Stimulated activated CD8-positive, alpha-beta memory T cell treated with anti-CD3 and anti-CD28 coated beads, Interleukin-12 subunit alpha, Interleukin-12 subunit beta, amount 100 ng/mL, for 24 hours (primary cell): ENCODE measurements around the gene KIF3C.
"Not testable (repeated sequence)": the region's sequence is repeated elsewhere in the genome, so short reads cannot be mapped to it uniquely, and the experiment has no call there.

Experiments used
- DNase-seq: peaks from one replicate; pipeline ENCODE4 v3.0.0-alpha.2; 2020; ENCODE audit errors: extremely low read depth

Gene KIF3C

DNA sequence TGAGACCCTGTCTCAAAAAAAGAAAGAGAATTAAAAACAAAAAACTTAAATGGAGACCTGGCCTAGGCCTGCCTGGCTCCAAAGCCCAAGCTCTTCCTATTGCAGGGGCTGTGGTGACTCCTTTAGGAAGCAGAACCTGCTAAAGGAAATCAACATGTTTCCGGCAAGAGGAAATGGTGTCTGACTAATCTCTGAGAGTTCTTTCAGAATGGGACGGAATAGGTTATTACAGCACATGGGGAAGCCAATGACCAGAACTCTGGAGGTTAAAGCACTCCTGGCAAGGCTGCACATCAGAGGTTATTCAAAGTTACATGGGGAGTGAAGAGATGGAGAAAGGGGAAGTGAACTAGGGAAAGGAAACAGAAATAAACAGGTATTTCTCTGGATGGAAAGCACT is 21.4 kb downstream of the KIF3C start:
- DNase-seq, result no peak

- no peak for DNase-seq
These were observed 21.9 kb downstream of the KIF3C start for GRCh38 chr2:25960396-25960795.

DNA sequence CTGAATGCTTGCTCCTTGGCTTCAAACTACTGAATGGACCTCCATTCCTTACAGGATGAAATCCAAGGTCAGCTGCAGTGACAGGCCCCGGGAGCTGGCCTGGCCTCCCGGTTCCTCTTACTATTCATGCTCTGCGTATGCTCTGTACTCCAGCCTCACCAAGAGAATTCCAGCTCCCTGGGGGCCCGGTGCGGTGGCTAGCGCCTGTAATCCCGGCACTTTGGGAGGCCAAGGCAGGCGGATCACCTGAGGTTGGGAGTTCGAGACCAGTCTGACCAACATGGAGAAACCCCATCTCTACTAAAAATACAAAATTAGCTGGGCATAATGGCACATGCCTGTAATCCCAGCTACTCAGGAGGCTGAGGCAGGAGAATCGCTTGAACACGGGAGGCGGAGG is 23.7 kb downstream of the KIF3C start:
- DNase-seq, result not testable (repeated sequence)

GRCh38 chr2:25957743-25958142 is 24.6 kb downstream of the KIF3C start:
- no peak for DNase-seq

GRCh38 chr2:25955869-25956535 is 26.3 kb downstream of the KIF3C start:
- no peak for DNase-seq

- DNase-seq, result no peak
These were observed 27.3 kb downstream of the KIF3C start for GRCh38 chr2:25955036-25955435.

DNA sequence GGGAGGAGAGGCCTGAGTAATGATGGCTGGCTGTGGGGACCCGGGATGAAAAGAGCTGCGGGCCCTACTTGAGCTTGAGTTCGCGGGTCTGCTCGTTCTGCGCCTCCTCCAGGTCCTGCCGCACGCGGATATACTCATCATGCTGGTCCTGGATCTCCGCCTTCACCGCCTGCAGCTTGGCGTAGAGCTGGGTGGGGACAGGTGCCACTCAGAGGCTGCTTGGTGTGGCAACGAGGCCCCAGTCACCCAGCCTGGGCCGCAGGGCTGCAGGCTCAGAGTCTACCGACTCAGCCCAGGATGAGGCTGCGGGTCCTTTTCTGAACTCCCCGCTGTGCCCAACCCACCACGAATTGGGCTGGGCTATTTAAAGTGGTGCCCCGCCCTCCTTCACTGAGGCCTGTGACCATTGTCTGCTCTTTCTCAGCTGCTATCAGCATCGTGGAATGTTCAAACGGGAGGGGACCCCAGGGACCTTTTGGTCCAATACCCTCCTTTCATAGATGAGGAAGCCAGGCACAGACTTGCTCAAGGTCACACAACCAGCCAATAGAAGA is 28.0 kb downstream of the KIF3C start:
- no peak for DNase-seq

GRCh38 chr2:25951071-25951547 is 31.2 kb downstream of the KIF3C start:
- DNase-seq, result peak; percentile 27

DNA sequence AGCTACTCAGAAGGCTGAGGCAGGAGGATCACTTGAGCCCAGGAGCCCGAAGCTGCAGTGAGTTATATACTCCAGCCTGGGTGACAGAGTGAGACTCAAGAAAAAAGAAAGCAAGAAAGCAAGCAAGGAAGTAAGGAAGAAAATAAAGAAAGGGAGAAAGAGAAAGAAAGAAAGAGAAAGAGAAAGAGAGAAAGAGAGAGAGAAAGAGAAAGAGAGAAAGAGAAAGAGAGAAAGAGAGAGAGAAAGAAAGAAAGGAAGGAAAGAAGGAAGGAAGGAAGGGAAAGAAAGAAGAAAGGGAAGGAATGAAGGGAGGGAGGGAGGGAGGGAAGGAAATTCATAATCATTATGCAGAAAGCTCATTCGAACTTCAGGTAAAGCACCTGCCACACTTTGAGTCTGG is 33.9 kb downstream of the KIF3C start:
- no peak for DNase-seq

DNA sequence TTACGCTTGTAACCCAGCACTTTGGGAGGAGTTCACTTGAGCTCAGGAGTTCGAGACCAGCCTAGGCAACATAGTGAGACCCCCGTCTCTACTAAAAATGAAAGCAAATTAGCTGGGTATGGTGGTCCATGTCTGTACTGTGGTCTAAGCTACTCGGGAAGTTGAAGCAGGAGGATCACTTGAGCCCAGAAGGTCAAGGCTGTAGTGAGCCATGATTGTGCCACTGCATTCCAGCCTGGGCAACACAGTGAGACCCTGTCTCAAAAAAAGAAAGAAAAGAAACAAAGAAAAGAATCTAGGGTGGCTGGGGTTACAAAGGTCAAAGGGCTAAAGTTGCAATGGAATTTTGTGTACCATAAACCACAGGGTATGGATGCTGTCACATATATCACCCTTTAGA is 41.3 kb downstream of the KIF3C start:
- DNase-seq, result no peak

DNA sequence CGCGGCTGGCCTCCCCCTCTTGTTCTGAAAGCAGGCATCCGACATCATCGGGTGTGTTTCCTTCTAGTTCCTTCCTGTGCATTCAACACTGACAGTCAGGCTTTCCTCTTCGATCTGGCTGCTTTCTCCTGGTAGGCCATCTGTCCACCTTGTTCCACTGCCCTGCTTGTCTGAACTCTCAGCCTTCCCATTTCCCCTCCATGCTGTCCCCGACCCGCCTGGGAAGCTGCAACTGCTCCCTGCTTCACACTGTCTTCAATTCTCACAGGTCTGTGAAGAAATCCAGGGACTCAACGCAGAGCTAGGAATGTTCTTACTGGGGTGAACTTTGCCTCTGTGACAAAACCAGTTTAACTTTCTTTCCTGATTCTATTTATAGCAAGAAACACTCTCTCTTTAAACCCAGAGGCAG is 43.0 kb downstream of the KIF3C start:
- DNase-seq, result no peak

- no peak for DNase-seq
These were observed 44.0 kb downstream of the KIF3C start for GRCh38 chr2:25938345-25938744.

GRCh38 chr2:25936889-25937545 is 45.3 kb downstream of the KIF3C start:
- DNase-seq, result no peak

GRCh38 chr2:25933622-25934021 is 48.7 kb downstream of the KIF3C start:
- no peak for DNase-seq

DNA sequence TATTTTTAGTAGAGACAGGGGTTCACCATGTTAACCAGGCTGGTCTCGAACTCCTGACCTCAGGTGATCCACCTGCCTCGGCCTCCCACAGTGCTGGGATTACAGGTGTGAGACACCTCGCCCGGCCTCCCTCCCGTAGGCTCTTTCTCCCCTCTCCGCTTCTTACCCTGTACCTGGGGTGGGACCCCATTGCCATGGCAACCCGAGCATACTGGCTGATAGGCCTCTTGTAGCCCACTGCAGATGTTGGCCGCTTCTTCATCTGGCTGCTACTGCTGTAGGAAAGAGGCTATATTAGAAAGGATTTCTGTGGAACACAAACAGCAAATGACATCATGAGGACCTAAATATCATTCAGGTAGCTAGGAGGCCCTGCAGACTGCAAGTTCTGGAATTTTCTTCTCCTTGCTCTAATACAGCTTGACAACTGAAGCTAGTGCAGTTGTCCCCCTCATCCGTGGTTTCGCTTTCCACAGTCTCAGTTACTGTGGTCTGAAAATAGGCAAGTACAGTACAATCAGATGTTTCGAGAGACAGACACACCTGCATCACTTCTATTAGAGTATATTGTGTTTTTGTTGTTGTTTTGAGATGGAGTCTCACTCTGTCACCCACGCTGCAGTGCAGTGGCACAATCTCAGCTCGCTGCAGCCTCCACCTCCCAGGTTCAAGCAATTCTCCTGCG is 52.4 kb downstream of the KIF3C start:
- DNase-seq, result no peak

GRCh38 chr2:25928668-25929067 is 53.6 kb downstream of the KIF3C start:
- DNase-seq, result no peak

DNA sequence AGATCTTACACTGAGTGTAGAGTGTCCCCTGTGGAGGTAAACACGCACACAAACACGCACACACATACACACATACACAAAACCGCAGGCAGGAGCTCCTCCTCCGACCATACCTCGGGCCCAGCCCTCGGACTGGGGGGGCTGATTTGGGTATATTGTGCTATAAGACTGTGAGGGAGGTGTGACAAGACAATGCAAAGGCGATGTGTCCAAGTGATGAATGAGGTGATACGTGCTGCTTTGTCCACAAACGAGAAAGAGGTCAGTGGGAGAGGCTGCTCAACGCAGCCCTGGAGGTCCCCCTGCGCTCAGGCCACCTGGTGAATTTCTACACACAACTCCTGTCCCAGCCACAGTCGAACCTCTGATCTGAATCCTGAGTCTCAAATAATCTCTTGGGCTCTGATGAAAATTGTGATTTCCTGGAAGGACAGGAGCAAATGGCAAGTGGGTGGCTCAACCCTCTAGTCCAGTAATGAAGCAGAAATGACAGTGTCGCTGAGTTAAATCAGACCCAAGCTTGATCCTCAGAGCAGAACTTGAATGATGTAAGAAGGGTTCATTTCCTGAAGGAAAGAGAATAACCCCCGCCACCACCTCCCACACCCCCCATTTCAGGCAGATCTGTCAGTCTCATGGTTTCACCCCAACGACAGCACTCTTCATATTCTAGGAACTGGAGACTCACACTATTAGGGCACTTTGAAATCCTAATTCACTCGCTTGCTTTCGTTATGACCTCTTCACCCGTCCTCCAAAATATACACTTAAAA is 55.1 kb downstream of the KIF3C start:
- no peak for DNase-seq

DNA sequence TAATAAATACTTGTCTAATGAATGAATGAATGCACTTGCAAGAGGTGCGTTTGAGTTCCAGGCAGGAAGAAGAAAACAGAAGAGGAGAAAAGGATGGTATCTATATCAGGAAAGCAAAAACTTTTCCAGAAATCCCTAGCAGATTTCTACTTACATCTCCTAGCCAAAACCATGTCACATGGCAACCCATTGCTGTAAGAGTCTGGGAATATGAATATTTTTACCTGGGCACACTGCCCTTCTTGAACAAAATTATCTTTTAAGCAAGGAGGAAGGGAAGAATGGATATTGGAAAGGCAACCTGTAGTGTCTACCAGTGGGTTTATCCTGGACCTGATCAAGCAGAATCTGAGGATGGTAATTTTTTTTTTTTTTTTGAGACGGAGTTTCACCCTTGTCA is 59.8 kb downstream of the KIF3C start:
- DNase-seq, result no peak

DNA sequence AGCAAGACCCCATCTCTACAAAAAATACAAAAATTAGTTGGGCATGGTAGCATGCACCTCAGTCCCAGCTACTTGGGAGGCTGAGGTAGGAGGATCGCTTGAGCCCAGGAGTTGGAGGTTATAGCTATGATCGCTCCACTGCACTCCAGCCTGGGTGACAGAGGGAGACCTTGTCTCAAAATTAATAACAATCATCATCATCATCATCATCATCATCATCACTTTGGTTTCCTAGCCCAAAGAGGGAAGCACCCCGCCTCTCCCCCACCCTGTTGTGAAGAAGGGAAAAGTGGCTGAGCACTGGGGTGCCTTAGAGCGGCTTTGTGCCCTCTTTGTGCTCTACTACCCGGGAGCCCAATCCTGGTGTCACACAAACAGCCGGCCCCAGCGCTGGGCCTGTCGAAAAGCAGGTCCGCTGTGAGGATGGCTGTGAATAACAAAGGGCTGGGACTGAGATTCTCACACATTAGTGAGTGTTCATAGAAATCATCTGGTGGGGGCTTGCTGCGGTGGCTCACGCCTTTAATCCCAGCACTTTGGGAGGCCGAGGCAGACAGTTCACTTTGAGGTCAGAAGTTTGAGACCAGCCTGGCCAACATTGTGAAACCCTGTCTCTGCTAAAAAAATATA is 61.4 kb downstream of the KIF3C start:
- DNase-seq, result no peak

DNA sequence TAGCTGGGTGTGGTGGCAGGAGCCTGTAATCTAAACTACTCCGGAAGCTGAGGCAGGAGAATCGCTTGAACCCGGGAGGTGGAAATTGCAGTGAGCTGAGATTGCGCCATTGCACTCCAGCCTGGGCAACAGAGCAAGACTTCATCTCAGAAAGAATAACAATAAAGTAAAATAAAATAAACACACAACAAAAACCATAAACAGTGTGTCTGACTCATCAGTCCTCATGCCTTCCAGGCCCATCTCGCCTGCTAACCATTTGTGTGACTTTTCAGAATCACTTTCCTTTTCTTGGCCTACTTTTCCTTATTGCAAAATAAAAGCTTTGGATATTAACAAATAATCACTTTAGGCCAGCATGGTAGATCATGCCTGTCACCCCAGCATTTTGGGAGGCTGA is 62.0 kb downstream of the KIF3C start:
- no peak for DNase-seq

DNA sequence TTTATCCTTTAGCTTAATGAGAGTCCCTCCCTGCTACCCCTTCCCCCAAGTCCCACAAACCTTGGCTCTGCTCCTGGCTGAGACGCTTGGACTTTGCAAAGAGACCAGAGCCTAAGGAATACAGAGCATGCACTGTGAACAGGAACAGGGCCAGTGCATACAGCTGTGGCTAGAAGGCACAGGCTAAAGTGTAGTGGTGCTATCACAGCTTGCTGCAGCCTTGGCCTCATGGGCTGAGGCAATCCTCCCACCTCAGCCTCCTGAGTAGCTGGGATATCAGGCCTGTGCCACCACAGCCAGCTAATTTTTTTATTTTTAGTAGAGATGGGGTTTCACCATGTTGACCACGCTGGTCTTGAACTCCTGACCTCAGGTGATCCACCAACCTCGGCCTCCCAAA is 64.5 kb downstream of the KIF3C start:
- DNase-seq, result no peak
